8988T (cell line): ENCODE results near the gene H2BK1.

Experiments
- DNase-seq: peaks from one replicate; pipeline ENCODE4 v3.0.0; 2011

The H2BK1 gene

DNA sequence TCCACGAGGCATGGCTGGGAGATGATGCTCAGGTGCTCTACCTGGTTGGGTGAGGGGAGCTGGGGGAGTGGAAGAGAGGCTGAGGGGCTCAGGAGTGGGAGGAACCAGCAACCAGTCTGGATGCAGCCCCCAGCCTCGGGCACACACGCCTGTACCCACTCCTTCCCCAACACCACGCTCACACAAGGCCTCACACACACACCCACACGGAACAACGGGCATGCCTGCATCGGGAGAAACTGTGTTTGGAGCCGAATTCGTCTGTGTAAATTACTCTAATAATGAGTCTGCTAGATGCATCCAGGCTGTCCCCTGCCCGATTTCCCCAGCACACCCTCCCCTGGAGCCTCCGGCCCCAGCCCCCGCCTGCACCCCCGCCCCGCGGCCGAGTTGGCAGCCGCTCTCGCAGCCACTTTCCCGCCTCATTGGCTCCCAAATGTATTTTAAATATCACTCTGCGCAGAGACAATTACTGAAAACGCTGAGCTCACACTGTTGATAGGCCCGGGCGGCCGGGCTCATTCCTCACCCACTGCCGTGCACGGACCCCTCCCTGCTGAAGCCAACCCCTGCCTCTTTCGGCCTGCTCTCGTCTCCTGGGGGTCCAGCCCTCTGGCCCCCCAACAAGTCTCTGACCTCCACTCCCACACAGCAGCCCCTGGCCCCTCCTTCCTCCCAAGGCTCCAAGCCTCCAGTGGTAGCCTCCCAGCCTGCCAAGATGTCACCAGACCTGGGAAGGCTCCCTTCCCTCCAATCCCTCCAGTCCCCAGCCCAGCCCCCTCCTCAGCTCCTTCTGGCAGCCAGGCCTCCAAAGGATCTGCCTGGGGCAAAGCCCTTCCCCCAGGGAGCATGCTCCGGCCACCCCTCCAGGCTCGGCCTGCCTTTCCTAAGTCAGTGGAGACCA is 11.1 kb downstream of the H2BK1 start:
- no peak for DNase-seq

DNA sequence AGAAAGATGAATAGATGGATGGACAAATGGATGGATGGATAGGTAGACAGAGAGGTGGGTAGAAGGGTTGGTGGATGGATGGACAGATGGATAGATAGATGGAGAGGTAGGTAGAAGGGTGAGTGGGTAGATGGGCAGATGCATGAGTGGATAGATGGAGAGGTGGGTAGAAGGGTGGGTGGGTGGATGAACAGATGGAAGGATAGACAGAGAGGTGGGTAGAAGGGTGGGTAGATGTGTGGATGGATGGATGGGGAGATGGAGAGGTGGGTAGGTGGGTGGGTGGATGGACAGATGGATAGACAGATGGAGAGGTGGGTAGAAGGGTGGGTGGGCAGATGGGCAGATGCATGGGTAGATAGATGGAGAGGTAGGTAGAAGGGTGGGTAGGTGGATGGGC is 12.4 kb downstream of the H2BK1 start:
- DNase-seq: no peak

DNA sequence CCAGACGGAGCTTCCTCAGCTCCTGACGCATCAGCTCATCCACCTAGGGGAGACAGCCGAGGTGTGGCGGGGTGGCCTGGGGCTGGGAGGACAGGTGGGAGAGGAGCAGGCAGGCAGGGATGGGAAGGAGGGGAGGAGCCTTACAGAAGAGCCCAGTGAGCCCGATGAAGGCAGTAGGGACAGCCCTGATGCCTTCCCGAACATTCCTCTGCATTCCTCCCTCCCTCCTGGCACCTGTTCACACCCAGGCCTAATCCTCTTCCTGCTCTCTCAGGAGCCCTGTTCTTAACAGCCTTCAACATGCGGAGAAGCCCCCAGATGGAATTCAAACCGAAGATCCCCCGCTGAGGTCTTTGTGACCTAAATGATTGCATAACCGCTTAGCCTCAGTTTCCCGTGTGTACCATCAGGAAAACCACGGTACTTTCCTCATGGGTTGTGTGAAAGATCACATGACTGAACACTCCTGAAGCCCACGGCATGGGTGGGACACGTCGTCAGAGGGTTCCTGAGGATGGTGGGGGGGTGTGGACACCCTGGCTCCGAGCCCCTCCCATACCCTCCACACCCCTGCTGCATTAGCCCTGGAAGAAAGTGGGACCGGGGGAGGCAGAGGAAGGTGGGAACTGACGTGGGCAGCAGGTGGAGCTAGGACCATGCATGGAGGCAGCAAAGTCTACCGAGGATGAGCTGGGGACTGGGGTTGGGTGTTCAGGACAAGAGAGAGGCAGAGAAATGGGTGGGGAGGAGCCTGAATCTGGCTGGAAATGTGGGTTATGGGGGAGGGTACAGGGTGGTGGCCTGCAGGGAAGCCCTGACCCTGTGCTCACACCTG is 14.5 kb downstream of the H2BK1 start:
- no peak for DNase-seq

DNA sequence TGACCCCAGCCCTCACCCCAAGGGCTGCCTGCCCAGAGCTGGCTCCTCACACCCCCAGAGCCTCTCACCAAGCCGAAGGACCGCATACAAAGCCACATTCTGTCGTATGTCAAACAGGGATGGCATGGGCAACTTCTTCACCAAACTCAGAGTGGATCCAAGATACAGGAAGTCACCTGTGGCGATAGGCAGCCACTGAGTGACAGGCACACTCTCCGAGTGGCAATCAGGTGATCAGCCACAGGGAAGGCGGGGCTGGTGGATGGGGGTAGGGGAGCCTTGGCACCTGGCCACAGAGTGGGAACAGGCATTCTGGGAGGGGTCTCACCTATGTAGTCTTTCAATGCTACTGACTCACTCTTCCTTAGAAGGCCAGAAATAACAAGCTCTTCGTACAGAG is 16.1 kb downstream of the H2BK1 start:
- DNase-seq: no peak

DNA sequence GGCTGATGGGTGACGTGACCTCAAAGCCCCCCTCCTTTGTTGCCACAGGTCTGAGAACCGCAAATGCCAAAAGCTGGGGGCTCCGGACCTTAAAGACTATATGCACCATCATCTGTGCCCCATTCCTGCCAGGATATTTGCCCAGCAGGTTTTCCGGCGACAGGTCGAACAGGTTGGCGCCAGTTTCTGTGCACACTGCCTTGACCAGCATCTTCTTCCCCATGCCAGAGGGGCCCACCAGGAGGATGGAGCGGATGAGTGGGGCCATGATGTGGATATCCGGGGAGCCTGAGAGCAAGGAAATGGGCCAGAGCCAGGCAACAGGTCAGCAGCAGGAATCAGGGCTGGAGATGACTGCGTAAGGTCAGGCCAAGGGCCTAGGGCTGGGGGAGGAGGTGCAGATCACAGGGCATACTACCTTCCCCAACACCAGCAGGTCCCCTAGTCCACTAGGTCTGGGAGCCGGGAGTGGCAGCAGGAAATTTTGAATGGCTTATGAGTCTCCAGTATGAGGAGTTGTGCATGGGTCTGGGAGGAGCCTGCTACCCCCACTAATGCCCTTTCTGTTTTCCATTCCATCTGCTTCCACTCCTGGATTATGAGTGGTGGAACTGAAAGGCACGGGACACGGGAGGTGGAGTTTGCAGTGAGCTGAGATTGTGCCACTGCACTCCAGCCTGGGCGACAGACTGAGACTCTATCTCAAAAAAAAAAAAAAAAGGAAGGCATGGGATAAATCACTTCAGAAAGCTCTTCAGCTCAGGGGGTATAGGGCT is 16.9 kb downstream of the H2BK1 start:
- DNase-seq: no peak

DNA sequence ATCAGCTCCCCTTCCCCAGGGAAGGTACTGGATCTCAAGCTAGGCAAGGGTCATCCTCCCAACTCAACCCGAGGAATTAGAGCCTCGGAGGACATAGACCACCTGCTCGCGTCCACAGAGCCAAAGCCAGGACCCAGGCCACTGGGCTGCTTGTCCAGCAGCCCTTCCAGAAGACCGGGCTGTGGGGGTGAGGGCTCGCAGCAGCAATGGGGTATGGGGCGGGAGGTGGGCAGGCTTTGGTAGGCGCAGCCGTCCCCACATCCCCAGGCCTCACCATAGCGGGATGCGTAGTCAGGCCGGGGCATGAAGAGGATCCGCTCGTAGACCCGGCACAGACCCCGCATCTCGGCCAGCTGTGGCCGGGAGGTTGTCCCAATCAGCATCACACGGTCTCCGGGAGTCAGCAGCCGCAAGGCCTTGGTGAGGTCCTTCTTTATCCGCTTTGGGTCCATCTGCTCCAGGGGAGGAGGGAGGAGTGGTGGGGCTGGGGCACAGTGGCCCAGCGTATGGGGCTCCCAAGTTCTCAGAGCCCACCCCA is 18.2 kb downstream of the H2BK1 start:
- no peak for DNase-seq

DNA sequence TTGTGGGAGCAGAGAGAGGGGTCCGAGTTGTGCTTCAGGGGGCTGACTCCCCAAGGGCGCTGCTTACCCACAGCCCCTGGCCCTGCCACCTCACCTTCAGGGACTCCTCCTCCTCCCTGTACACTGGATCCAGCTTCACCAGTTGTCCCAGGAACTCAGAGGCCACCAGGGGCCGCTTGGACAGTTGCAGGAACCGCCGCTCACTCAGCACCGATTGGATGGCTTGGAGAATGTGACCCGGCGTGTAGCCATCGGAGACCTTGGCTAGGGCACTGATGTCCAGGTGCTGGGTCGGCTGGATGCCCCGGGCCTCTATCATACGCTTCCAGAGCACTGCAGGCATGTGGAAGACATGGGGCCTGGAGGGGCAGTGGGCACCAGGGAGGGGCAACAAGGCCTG is 18.7 kb downstream of the H2BK1 start:
- DNase-seq: no peak

DNA sequence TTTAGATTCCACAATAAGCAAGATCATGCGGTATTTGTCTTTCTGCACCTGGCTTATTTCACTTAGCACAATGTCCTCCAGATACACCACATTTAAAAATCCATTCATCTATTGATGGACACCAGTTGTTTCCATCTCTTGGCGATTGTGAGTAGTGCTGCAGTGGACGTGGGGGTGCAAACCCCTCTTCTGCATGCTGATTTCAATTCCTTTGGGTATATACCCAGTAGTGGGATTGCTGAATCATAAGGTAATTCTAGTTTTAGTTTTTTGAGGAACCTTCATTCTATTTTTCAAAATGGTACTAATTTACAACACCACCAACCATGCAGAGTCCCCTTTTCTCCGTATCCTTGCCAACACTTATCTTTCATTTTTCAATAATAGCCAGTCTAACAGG is 21.2 kb downstream of the H2BK1 start:
- no peak for DNase-seq

DNA sequence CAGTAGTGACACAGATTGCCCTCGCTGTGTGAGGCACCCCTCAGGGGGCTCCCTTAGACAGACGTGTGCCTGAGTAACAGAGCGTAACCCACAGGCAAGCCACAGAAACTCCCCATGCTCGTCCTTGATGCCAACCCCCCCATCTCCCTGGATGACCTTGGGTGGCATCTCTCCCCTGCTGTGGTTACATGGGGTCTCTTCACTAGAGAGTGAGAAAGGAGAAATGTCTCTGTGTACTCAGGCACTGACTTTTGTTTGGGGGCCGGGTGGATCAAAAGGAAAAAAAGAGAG is 22.1 kb downstream of the H2BK1 start:
- no peak for DNase-seq

DNA sequence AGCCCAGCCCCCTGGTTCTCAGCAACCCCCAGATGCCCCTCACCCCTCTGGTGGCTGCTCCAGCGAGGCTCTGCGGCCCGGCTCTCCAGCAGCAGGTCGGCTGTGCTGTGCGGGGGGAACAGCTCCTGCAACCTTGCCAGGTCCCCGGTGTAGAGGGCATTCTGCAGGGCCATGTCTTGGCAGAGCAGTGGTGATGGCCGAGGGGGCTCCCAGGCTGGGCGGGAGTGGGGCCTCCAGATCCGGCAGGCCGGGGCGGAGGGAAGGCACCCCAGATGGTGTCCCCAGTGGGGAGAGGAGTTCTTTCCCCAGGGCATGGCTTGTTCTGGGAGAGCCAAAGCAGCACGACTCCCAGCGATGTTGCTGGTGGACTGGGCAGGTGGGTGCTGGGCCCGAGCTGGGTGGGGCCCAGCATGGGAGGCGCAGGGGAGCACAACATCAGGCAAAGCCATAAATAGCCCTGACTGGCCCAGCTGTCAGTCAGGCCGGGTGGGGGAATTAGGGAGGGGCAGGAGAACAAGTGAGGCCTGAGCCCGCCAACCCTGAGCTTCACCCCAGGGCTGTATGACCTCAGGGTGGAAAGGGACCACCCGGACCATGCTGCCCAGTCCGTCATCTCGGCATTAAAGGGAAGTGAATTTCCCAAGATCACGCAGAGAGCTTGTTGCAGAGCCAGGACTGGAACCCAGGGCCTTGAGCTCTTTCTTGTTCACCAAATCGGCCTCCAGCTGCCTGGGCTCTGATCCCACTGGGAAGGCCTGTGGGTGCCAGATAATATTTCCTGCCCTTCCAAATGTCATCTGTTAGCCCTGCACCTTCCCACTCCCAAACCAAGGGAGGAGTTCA is 22.7 kb downstream of the H2BK1 start:
- no peak for DNase-seq

DNA sequence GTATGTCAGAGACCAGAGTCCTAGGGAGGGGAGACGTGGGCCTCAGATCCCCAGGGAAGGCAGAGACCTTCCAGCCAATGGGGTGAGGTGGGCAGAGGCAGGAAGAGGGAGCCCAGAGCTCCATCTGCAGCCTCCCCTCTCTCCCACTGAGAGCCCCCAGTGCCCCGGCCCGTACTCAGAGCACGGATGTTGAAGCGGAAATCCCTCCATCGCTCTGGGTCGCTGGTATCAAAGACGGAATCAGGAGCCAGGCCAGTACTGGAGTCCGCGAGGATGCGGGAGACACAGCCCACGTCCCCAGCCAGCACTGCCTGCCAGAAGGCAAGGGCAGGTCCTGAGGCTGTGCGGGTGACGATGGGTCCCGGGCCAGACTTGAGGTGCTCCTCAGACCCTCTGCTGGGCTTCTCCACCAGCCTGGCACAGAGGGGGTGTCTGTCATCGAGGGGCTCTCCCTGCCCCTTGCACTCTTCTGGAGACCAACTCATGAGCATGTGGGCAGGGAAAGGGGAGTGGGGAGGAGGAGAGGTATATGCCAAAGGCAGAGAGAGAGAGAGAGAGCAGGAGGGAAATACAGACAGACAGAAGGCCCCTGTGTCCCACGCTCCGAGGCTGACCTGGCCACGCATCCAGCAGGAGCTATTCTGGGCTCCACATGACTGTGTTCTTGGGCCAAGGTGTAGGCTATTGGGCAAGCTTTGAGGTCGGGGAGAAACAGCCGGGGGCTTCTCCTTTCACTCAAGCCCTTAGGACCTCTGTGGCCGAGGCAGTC is 23.5 kb downstream of the H2BK1 start, which contains the start of gene ASB10:
Gene ASB10 (minus strand): TSS at position 611 of the 769 bp plus-strand sequence. CDS start 120 bp downstream, at position 491.
- DNase-seq: no peak

DNA sequence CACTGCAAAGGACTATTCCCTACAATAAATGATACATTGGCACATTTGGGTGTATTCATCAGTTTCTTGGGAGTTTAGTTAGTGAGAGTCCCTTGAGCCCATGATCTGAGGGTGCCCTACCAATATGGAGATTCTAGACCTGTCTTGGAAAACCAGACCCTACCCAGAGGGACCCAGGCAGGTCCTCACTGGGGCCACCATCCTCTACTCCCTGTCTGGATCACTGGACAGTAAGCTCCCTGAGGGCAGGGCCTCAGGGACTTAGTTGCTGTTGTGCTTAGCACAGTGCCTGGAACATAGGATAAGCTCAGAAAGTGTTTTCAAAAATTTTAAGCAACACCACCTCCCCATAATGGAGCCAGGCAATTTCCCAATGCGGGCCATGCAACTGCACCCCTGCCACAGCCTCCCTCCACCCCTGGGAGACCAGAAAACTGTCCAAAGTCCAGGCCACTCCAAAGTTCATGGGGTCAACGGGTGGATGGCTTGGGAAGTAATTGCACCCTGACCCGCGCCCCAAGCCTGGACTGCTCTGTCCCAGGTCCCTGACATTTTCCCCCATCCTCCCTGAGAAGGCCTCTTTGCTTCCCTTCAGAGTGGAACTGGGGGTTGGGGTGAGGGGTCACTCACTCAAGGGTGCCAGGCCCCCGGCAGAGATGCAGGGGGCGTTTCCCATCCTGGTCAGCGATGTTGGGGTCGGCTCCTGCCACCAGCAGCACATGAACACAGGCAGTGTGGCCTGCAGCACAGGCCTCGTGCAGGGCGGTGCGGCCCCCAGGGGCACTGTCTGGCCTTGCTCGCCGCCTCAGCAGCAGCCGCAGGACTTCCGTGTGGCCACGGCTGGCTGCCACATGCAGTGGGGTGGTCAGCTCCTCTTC is 24.3 kb downstream of the H2BK1 start:
- no peak for DNase-seq

DNA sequence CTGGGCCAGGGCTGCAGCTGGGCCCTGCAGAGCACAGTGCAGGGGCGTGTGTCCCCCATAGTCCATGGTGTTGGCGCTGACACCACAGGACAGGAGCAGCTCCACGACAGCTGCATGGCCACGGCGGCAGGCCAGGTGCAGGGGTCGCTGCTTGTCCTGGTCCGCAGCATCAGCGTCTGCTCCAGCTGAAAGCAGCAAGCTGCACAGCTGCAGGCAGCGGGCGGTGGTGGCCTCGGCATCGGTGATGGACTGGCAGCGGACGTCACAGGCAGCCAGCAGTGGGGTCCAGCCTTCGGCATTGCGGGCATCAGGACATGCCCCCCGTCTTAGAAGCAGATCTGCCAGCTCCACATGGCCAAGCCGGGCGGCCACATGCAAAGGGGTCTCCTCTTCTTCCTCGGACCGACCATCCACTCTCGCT is 29.3 kb downstream of the H2BK1 start:
- DNase-seq: no peak

DNA sequence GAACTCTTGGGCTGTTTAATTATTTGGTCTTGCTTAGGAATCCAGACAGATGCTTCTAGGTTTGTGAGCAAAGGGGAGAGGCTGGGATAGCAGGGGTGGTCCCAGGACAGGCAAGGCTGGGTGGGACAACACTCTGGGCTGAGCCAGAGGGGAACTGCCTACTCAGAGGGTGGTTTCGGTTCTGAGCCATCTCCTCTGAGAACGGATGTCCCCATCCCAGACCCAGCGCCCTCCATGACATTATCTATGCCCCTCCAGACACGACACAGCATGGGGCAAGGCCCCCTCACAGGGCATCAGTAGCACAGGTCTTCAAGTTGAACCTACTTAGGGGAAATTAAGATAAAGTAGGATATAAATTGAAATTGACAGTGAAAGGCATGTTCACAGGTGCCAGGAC is 30.3 kb downstream of the H2BK1 start:
- DNase-seq: no peak

DNA sequence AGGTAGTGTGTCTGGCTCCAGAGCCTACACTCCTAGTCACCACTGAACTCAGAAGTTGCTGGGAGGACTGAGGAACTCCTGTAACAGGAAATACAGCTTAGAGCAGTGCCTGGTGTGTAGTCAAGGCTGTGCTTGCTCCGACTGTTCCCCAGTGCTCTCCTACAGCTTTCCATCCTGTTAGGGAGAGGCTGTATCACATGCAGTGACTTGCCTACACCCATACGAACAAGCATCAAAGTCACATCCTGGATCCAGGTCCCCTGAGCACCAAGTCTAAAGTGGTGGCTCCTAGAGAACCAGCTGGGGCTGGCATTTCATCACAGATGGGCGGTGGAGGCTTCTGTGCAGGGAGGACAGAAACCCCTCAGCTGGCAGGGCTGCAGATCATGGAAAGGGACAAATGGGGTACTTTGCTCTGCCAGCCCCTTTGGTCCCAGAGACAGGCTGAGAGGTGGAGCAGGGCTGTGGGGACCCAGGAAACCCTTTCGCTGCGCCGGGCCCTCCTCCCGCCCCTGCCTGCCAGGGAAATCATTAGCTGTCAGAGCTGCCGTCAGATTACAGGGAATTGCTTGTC is 30.9 kb downstream of the H2BK1 start:
- DNase-seq: no peak

DNA sequence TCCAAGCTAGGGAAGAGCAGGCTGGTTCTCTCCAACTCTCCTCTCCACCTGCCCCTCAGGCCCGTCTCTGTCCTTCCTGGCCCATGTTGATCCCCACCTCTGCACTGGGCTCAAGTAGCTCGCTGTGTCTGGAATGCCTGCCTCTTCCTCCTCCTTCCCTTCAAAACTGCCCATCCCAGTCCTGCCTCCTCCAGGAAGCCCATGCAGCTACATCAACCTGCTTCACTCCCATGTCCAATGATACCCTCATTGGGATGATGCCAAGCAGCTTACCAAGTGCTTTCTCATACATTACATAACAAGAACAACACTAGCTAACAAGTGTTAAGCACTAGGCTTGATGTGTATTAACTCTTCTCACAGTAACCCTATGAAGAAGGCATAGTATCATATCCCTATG is 31.5 kb downstream of the H2BK1 start:
- DNase-seq: no peak

DNA sequence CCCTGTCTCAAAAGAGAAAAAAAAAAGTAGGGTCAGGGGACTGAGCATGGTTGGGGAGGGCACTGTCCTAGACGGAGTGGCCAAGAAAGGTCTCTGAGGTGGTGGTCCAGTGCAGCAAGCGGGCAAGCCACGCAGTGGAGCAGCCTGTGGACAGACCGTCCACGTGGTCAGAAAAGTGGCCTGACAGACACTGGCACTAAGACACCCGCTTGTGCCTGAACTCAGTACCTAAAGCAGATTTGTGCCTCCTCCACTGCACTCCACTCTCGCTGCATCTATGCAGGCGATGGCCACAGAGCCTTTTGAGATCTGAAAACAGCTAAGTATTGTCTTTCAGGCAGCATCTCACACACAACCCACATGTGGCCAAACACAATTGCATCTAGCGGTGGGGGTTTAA is 32.1 kb downstream of the H2BK1 start:
- DNase-seq: no peak

DNA sequence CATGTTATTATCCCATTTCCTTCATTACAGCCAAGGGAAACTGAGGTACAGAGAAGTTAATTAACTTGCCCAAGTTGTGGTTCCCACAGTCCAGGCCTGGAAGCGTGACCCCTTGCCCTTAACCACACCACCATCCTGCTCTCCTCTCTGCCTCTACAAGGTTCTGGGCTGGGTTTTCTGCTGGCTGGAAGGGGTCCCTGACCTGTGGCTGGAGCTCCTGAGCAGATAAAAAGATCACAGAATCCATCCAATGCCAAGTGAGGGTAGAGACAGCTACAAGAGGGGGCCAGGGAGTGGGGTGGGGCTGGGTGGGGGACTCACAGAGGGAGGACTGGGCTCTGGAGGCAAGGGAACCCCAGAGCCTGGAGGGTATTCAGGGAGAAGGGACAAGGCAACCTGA is 33.0 kb downstream of the H2BK1 start:
- no peak for DNase-seq

DNA sequence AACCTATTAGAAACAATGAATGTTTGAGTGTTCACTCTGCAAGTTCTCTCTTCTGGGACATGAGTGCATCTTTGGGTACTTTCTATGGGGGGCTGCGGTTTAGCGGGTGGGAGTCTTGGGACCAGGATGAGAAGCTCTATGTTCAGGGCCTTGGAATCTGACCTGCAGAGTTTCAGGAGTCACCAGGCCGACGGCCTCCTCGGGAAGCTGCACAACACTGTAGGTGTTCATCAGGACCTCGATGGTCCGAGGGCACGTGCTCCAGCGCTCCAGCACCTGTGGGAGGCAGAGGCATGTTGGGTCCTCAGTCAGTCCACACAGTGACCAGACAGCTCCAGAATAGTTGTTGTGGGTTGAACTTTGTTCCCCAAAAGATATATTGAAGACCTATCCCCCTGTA is 33.9 kb downstream of the H2BK1 start:
- DNase-seq: no peak

DNA sequence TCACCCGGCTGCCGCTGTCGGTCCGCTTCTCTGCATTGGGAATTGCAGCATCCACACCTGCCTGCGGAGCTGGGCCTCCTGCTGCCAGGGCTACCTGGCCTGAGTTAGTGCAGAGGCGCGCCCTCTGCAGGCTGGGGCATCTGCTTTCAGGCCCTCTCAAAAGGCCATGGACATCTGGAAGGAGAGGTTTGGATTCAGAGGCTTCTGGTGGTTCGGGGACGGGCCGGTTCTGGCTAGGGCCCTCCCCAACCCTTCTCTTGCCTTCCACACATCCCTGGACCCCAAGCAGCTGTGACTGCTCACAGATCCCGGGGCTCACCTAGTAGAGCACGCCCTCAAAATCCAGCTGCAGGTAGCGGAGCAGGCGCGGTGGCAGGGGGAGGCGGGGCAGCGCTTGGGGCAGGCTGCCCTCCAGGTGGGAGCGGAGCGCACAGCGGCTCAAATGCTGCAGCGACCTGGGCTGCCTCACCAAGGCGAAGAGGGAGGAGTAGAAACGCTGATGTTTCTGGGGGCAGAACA is 34.4 kb downstream of the H2BK1 start:
- DNase-seq: no peak
